GM12878 (cell line): Measurements from ENCODE around the gene NFAT5. TPM values are rescaled to one million over a fixed set of nuclear protein-coding genes. Genes with fewer than 3 reads are reported as not detected.

Source experiments
- HSF1 ChIP-seq: fragments of 150-350 bp; IDR thresholded peaks from 2 replicates; pipeline ENCODE4 v1.6.1; 2014; ENCODE audit warnings: mild to moderate bottlenecking, low read depth, low read length
- PKNOX1 ChIP-seq: fragments of 450-650 bp; IDR thresholded peaks from 2 replicates; pipeline ENCODE4 v1.6.1; 2016; ENCODE audit warnings: mild to moderate bottlenecking
- ZBTB4 ChIP-seq: fragments of 450-650 bp; formaldehyde crosslinking; IDR thresholded peaks from 2 replicates; pipeline ENCODE4 v1.4.0; 2022; ENCODE audit warnings: mild to moderate bottlenecking, moderate library complexity
- polyA plus RNA-seq, 11 experiments: library from polyadenylated mRNA; depleted of rRNA in 4 of 11; unstranded in 6 of 11; stranded (reverse) in 5 of 11; fragments of >200 nt; fragmentation: Nextera tagmentation in 4 of 11; fragmentation: Illumina TruSeq in 1 of 11; extraction: Ambion mirVana in 4 of 11; extraction: Trizol in 1 of 11; gene quantifications; 1 replicate in 1 of 11; 2 replicates in 10 of 11; pipeline versions ENCODE4 v1.2.1 to v1.2.3, GENCODE V29; 2011 to 2016; ENCODE audit warnings: inconsistent platforms in 2 of 11, missing spikeins in 2 of 11, low read depth in 1 of 11
- total RNA-seq, 4 experiments: library from RNA; depleted of rRNA in 3 of 4; stranded (reverse); fragments of >200 nt in 3 of 4; fragmentation: Illumina TruSeq in 1 of 4; extraction: Trizol in 1 of 4; gene quantifications; 2 replicates each; pipeline versions ENCODE4 v1.2.1 to v1.2.3, GENCODE V29; 2013 to 2021

Gene NFAT5
- total and polyA plus RNA-seq, 10 of the 15 experiments (the other 5 are each of a cell fraction or from before 2014, with no cell fraction given), result 0.58 to 31.5 (median 12.7) TPM

GRCh38 chr16:69672315-69672997 is 106.7 kb downstream of the NFAT5 start (continued):
- no peak for TF ChIP-seq ZBTB4 (CRISPR knock-in tag)
- TF ChIP-seq PKNOX1, result no peak
- no peak for TF ChIP-seq HSF1
